Stromal cell of bone marrow (primary cell): Measurements from ENCODE around the gene CYTH1.

Experiments used
- DNase-seq: peaks from one replicate; pipeline ENCODE4 v3.0.0-alpha.2; 2012; ENCODE audit warnings: low read depth

CYTH1 gene

GRCh38 chr17:78647032-78647431 lies 135.0 kb downstream of the CYTH1 start:
- no peak for DNase-seq

- no peak for DNase-seq
Measured at GRCh38 chr17:78645421-78646295, 136.4 kb downstream of the CYTH1 start.

GRCh38 chr17:78644931-78645351 lies 137.1 kb downstream of the CYTH1 start:
- DNase-seq, result no peak

GRCh38 chr17:78644224-78644623 lies 137.8 kb downstream of the CYTH1 start:
- DNase-seq, result no peak

GRCh38 chr17:78643326-78643725 lies 138.7 kb downstream of the CYTH1 start:
- no peak for DNase-seq

- DNase-seq, result no peak
Measured at GRCh38 chr17:78642707-78643106, 139.4 kb downstream of the CYTH1 start.

GRCh38 chr17:78641666-78642065 lies 140.4 kb downstream of the CYTH1 start:
- DNase-seq, result no peak

GRCh38 chr17:78641243-78641642 lies 140.8 kb downstream of the CYTH1 start:
- no peak for DNase-seq

GRCh38 chr17:78640700-78641099 lies 141.4 kb downstream of the CYTH1 start:
- DNase-seq, result no peak

- DNase-seq, result no peak
Measured at GRCh38 chr17:78637643-78638420, 144.2 kb downstream of the CYTH1 start.

GRCh38 chr17:78637146-78637545 lies 144.9 kb downstream of the CYTH1 start:
- no peak for DNase-seq

- DNase-seq, result no peak
Measured at GRCh38 chr17:78634154-78634553, 147.9 kb downstream of the CYTH1 start.

- DNase-seq, result no peak
Measured at GRCh38 chr17:78629436-78629995, 152.6 kb downstream of the CYTH1 start.

GRCh38 chr17:78628547-78629435 lies 153.3 kb downstream of the CYTH1 start:
- no peak for DNase-seq

- DNase-seq, result no peak
Measured at GRCh38 chr17:78624324-78625151, 157.5 kb downstream of the CYTH1 start.
